PC-9 (cell line): ENCODE results near the gene ORAI3. TPM values are rescaled to one million over a fixed set of nuclear protein-coding genes. Genes with fewer than 3 reads are reported as not detected.

Experiments
- BruUV-seq: library from RNA; stranded (reverse); fragments of 400-500 nt; replicated peaks from 2 replicates; lab custom pipeline; 2021; lab: Mats Ljungman, UMichigan
- CTCF ChIA-PET: fragments of 300-600 bp; sonication (Branson Sonifier 250); formaldehyde crosslinking; loops from one replicate; lab custom pipeline; 2022; ENCODE audit warnings: antibody characterized with exemption; lab: Charles Lee
- POLR2A ChIA-PET: fragments of 300-600 bp; sonication (Branson Sonifier 250); formaldehyde crosslinking; loops from one replicate; lab custom pipeline; 2022; ENCODE audit warnings: antibody characterized with exemption; ENCODE audit not compliant: unreplicated experiment; lab: Charles Lee
- DNase-seq, 2 experiments: peaks; one replicate each; pipeline versions ENCODE4 v3.0.0 to v3.0.0-alpha.2; 2015 to 2022; ENCODE audit warnings: mixed read lengths in 1 of 2
- H2AFZ ChIP-seq: fragments of 200-600 bp; sonication (generic); 2 replicates; pipeline ENCODE4 v1.8.1; 2017; ENCODE audit warnings: antibody characterized with exemption
- H3F3A ChIP-seq: fragments of 200-600 bp; sonication (generic); 2 replicates; pipeline ENCODE4 v1.8.1; 2017; ENCODE audit warnings: antibody characterized with exemption, mild to moderate bottlenecking, low read depth; ENCODE audit not compliant: insufficient read depth
- H3K27ac ChIP-seq: fragments of 200-600 bp; sonication (generic); 2 replicates; pipeline ENCODE4 v1.6.1; 2016; ENCODE audit warnings: mixed run types
- H3K27me3 ChIP-seq: fragments of 200-600 bp; sonication (generic); 2 replicates; pipeline ENCODE4 v1.6.1; 2016; ENCODE audit warnings: low read depth, mixed run types; ENCODE audit not compliant: insufficient read depth
- H3K36me3 ChIP-seq: fragments of 200-600 bp; sonication (generic); 2 replicates; pipeline ENCODE4 v1.6.1; 2016; ENCODE audit warnings: low read depth, mixed run types
- H3K4me1 ChIP-seq: fragments of 200-600 bp; sonication (generic); replicated peaks from 2 replicates; pipeline ENCODE4 v1.6.1; 2016; ENCODE audit warnings: mixed run types; ENCODE audit not compliant: insufficient read depth
- H3K4me2 ChIP-seq: fragments of 200-600 bp; sonication (generic); 2 replicates; pipeline ENCODE4 v1.6.1; 2017; ENCODE audit warnings: mixed run types
- H3K4me3 ChIP-seq: fragments of 200-600 bp; sonication (generic); 2 replicates; pipeline ENCODE4 v1.6.1; 2016; ENCODE audit warnings: mixed run types
- H3K79me2 ChIP-seq: fragments of 200-600 bp; sonication (generic); 2 replicates; pipeline ENCODE4 v1.6.1; 2017; ENCODE audit warnings: low read depth, mixed run types
- H3K9me2 ChIP-seq: fragments of 200-600 bp; sonication (generic); 2 replicates; pipeline ENCODE4 v1.8.1; 2017; ENCODE audit warnings: mild to moderate bottlenecking; ENCODE audit not compliant: insufficient read depth
- H3K9me3 ChIP-seq: fragments of 200-600 bp; sonication (generic); 2 replicates; pipeline ENCODE4 v1.8.1; 2016; ENCODE audit warnings: low read depth; ENCODE audit not compliant: insufficient read depth
- H4K20me1 ChIP-seq: fragments of 200-600 bp; sonication (generic); 2 replicates; pipeline ENCODE4 v1.8.1; 2017; ENCODE audit not compliant: insufficient read depth
- EZH2 ChIP-seq: fragments of 200-600 bp; sonication (generic); IDR thresholded peaks from 2 replicates; pipeline ENCODE4 v1.8.0; 2017; ENCODE audit warnings: antibody characterized with exemption, low read depth
- intact Hi-C: fragments of 100-400 bp; cut with micrococcal nuclease; formaldehyde crosslinking; loops from one replicate; pipeline ENCODE4 v1.10.0; 2022; ENCODE audit not compliant: unreplicated experiment
- total RNA-seq: library from RNA; stranded (reverse); gene quantifications from 2 replicates; pipeline ENCODE4 v1.2.3, GENCODE V29; 2021
- TF ChIP-seq, protein P1 (sequence below): fragments of 200-600 bp; sonication (generic); conservative IDR thresholded peaks from 2 replicates; pipeline ENCODE4 v1.6.1; 2017; ENCODE audit warnings: mixed run types, antibody characterized with exemption, mild to moderate bottlenecking, moderate library complexity

The ORAI3 gene
- total RNA-seq, 1 experiment from 2014 or later, result 43.5 TPM

GRCh38 chr16:30983289-30983889 lies 34.5 kb downstream of the ORAI3 start:
- Histone ChIP-seq H3F3A (peaks cover 25% of the 10 kb centered on the region; the same call in 1 of the 2 replicates), H3K4me1 (no peaks in the 10 kb centered on the region; the same call in 1 of the 2 replicates), H4K20me1 (peaks cover 5% of the 10 kb centered on the region), H3K9me3 (no peaks in the 10 kb centered on the region), H3K9me2 (no peaks in the 10 kb centered on the region), H3K27me3 (no peaks in the 10 kb centered on the region), H3K4me2 (no peak overlapping the region), H3K79me2 (no peaks in the 10 kb centered on the region), H3K4me3 (no peak overlapping the region), H3K36me3 (peaks cover 7% of the 10 kb centered on the region; the same call in 1 of the 2 replicates), H3K27ac (no peak overlapping the region), H2AFZ (no peak overlapping the region)
- POLR2A ChIA-PET, result interaction anchor here (0.7 to 0.8 kb wide), 2 partner anchors 196 to 476 kb away, joined by 3 to 6 read pairs; partner anchors contain the start of gene ARMC5
- intact Hi-C loops, result no loop called here
- CTCF ChIA-PET, result interaction anchor here (1.0 kb wide), 1 partner anchor 460 kb away, joined by 4 read pairs; no protein-coding TSS in a partner anchor
- BruUV-seq, result no TSS peak
- TF ChIP-seq, protein P1, sequence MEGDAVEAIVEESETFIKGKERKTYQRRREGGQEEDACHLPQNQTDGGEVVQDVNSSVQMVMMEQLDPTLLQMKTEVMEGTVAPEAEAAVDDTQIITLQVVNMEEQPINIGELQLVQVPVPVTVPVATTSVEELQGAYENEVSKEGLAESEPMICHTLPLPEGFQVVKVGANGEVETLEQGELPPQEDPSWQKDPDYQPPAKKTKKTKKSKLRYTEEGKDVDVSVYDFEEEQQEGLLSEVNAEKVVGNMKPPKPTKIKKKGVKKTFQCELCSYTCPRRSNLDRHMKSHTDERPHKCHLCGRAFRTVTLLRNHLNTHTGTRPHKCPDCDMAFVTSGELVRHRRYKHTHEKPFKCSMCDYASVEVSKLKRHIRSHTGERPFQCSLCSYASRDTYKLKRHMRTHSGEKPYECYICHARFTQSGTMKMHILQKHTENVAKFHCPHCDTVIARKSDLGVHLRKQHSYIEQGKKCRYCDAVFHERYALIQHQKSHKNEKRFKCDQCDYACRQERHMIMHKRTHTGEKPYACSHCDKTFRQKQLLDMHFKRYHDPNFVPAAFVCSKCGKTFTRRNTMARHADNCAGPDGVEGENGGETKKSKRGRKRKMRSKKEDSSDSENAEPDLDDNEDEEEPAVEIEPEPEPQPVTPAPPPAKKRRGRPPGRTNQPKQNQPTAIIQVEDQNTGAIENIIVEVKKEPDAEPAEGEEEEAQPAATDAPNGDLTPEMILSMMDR, result no peak
- TF ChIP-seq EZH2, result no peak
- peak in 1 of 2 experiments; percentile 37 for DNase-seq

DNA sequence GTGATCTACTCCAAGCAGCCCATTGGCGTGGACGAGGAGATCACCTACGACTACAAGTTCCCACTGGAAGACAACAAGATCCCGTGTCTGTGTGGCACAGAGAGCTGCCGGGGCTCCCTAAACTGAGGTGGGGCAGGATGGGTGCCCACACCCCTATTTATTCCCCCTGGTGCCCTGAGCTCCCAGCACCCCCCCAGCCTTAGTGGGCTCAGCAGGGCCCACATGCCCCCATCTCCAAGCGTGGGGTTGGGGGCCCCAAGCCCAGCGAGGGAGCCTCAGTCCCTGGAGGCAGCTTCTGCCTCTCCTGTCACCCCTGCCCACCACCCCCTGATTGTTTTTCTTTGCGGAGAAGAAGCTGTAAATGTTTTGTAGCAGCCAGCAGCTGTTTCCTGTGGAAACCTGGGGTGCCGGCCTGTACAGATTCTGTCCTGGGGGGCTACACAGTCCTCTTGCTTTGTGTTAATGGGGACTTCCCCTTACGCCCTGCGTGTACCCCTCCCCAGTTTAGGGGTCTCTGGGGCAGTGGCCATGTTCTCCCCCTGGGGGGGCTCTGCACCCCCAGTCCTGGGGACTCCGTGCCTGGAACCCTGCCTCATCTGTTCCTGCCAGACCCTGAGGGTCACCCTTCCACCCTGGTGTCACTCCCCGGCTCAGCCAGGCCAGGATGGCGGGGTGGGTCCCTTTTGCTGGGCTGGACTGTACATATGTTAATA lies 35.2 kb downstream of the ORAI3 start:
- intact Hi-C loops, result no loop called here
- no peaks in the 10 kb centered on the region for H3K79me2 ChIP-seq
- peak in 1 of 2 experiments; percentile 32 for DNase-seq
- no peak overlapping the region for H3K4me3 ChIP-seq
- no peaks in the 10 kb centered on the region; the same call in 1 of the 2 replicates for H3K4me1 ChIP-seq
- H3K27ac ChIP-seq, result no peak overlapping the region
- no peak overlapping the region for H3K4me2 ChIP-seq
- H3K27me3 ChIP-seq, result no peaks in the 10 kb centered on the region
- H3K36me3 ChIP-seq, result peaks cover 7% of the 10 kb centered on the region; the same call in 1 of the 2 replicates
- TF ChIP-seq, protein P1, result no peak
- TF ChIP-seq EZH2, result no peak
- peaks cover 25% of the 10 kb centered on the region; the same call in 1 of the 2 replicates for H3F3A ChIP-seq
- no peaks in the 10 kb centered on the region for H3K9me3 ChIP-seq
- no peak overlapping the region for H2AFZ ChIP-seq
- H3K9me2 ChIP-seq, result no peaks in the 10 kb centered on the region
- TSS peak; percentile 3 for BruUV-seq
- ChIA-PET POLR2A (interaction anchor here (0.6 to 2.2 kb wide), 3 partner anchors 158 to 424 kb away, joined by 3 to 34 read pairs (median 3); no protein-coding TSS in a partner anchor), CTCF (interaction anchor here (0.5 to 2.5 kb wide), 12 partner anchors 81 to 476 kb away, joined by 3 to 33 read pairs (median 4); partner anchors contain the start of genes KAT8, VKORC1, ZNF646 and ZNF668)
- no peaks in the 10 kb centered on the region; the same call in 1 of the 2 replicates for H4K20me1 ChIP-seq
